Smooth muscle cell (in vitro differentiated cells): ENCODE results near the gene SPSB1. TPM values are rescaled to one million over a fixed set of nuclear protein-coding genes. Genes with fewer than 3 reads are reported as not detected.

ENCODE experiments used
- DNase-seq: peaks from one replicate; lab custom pipeline; 2025; ENCODE audit not compliant: unreplicated experiment; lab: John Stamatoyannopoulos, UW
- H2AFZ ChIP-seq: fragments of 200-600 bp; sonication (generic); 2 replicates; pipeline ENCODE4 v1.6.0; 2016; ENCODE audit warnings: antibody characterized with exemption, low read depth, mild to moderate bottlenecking
- H3F3A ChIP-seq: fragments of 200-600 bp; sonication (generic); 2 replicates; pipeline ENCODE4 v1.6.0; 2017; ENCODE audit warnings: antibody characterized with exemption, low read depth
- H3K27ac ChIP-seq: fragments of 200-600 bp; sonication (generic); 2 replicates; pipeline ENCODE4 v1.5.1; 2016; ENCODE audit warnings: low read depth, mild to moderate bottlenecking
- H3K27me3 ChIP-seq: fragments of 200-600 bp; sonication (generic); 2 replicates; pipeline ENCODE4 v1.6.1; 2016; ENCODE audit warnings: low read depth, mild to moderate bottlenecking
- H3K36me3 ChIP-seq: fragments of 200-600 bp; sonication (generic); 2 replicates; pipeline ENCODE4 v1.5.1; 2016; ENCODE audit warnings: low read depth
- H3K4me1 ChIP-seq: fragments of 200-600 bp; sonication (generic); 2 replicates; pipeline ENCODE4 v1.5.1; 2016; ENCODE audit warnings: low read depth
- H3K4me2 ChIP-seq: fragments of 200-600 bp; sonication (generic); 2 replicates; pipeline ENCODE4 v1.6.0; 2016; ENCODE audit warnings: mild to moderate bottlenecking
- H3K4me3 ChIP-seq: fragments of 200-600 bp; sonication (generic); 2 replicates; pipeline ENCODE4 v1.5.1; 2016; ENCODE audit warnings: mild to moderate bottlenecking
- H3K79me2 ChIP-seq: fragments of 200-600 bp; sonication (generic); 2 replicates; pipeline ENCODE4 v1.6.0; 2016; ENCODE audit warnings: low read depth, mild to moderate bottlenecking
- H3K9ac ChIP-seq: fragments of 200-600 bp; sonication (generic); 2 replicates; pipeline ENCODE4 v1.6.0; 2016; ENCODE audit warnings: low read depth
- H3K9me3 ChIP-seq: fragments of 200-600 bp; sonication (generic); replicated peaks from 2 replicates; pipeline ENCODE4 v1.5.1; 2016; ENCODE audit warnings: low read depth
- H4K20me1 ChIP-seq: fragments of 200-600 bp; sonication (generic); 2 replicates; pipeline ENCODE4 v1.6.0; 2016; ENCODE audit warnings: low read depth
- WGBS: methylation state at CpG from one replicate; pipeline ENCODE4 v1.1.7; 2016; ENCODE audit warnings: low lambda C conversion rate; 5-methylcytosine and 5-hydroxymethylcytosine counted together
- polyA plus RNA-seq: library from polyadenylated mRNA; unstranded; fragments of >200 nt; fragmentation: Nextera tagmentation; extraction: Ambion mirVana; gene quantifications from 2 replicates; pipeline ENCODE4 v1.2.1, GENCODE V29; 2016
- total RNA-seq: library from RNA; depleted of rRNA; stranded (reverse); fragments of >200 nt; gene quantifications from 2 replicates; pipeline ENCODE4 v1.2.3, GENCODE V29; 2014
- TF ChIP-seq, protein P1 (sequence below): fragments of 200-600 bp; sonication (generic); IDR thresholded peaks from 2 replicates; pipeline ENCODE4 v1.5.1; 2017; ENCODE audit warnings: borderline replicate concordance, mild to moderate bottlenecking, antibody characterized with exemption; ENCODE audit not compliant: insufficient read depth, poor library complexity, severe bottlenecking

SPSB1 gene
- total and polyA plus RNA-seq, 2 experiments from 2014 or later: 27.6 to 37.0 TPM

DNA sequence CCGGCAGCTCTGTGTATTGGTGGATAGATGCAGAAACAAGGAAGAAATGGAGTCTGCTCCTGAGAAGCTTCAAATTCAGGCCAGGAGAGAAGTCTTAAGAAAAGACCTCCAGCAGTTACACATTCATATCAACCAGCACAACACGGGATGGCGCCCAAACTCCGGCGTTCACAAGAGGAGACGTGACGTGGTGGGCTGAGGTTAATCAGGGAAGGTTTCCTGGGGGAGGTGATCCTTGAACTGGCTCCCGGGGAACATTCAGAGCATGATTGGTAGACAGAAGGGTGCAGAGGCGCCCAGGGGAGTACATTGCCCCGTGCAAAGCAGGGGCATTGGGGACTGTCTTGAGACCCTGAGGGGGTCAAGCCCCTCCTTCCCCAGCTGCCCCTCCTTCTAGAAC is 27.7 kb upstream of the SPSB1 start:
- Histone ChIP-seq H3K36me3 (no peaks in the 10 kb centered on the region), H3K4me2 (no peak overlapping the region), H3K4me3 (no peak overlapping the region), H2AFZ (no peak overlapping the region), H4K20me1 (peaks cover 15% of the 10 kb centered on the region), H3K9me3 (no peaks in the 10 kb centered on the region), H3K4me1 (no peaks in the 10 kb centered on the region), H3F3A (no peaks in the 10 kb centered on the region), H3K27me3 (no peaks in the 10 kb centered on the region), H3K9ac (no peak overlapping the region), H3K27ac (no peak overlapping the region), H3K79me2 (peaks cover under 1% of the 10 kb centered on the region)
- TF ChIP-seq, protein P1, sequence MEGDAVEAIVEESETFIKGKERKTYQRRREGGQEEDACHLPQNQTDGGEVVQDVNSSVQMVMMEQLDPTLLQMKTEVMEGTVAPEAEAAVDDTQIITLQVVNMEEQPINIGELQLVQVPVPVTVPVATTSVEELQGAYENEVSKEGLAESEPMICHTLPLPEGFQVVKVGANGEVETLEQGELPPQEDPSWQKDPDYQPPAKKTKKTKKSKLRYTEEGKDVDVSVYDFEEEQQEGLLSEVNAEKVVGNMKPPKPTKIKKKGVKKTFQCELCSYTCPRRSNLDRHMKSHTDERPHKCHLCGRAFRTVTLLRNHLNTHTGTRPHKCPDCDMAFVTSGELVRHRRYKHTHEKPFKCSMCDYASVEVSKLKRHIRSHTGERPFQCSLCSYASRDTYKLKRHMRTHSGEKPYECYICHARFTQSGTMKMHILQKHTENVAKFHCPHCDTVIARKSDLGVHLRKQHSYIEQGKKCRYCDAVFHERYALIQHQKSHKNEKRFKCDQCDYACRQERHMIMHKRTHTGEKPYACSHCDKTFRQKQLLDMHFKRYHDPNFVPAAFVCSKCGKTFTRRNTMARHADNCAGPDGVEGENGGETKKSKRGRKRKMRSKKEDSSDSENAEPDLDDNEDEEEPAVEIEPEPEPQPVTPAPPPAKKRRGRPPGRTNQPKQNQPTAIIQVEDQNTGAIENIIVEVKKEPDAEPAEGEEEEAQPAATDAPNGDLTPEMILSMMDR: no peak
- DNase-seq: no peak
- 96% methylated on average over 10 of the region's 10 CpGs for WGBS

DNA sequence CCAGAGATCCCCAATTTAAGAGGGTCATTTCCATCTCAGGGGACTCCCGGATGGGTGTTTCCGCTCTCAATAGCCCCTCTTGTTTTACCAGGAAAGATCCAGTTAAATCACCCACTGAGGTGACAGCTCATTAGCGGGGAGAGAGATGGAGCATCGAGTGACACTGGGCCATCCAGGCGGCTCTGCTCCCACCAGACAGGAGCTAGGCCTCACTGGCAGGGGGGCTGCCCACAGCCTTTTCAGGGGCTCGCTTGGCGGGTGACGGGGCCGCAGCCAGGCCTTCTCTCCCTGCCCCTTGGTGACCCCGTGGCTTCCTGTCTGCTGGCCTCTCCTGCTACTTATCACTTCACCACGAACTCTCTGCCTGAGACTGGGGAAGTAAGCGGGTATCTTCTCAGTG is 26.7 kb upstream of the SPSB1 start:
- H3K4me1 ChIP-seq: no peaks in the 10 kb centered on the region
- 76% methylated on average over 12 of the region's 12 CpGs for WGBS
- no peaks in the 10 kb centered on the region for H3K79me2 ChIP-seq
- H3F3A ChIP-seq: no peaks in the 10 kb centered on the region
- H3K9ac ChIP-seq: no peak overlapping the region
- peaks cover 5% of the 10 kb centered on the region for H4K20me1 ChIP-seq
- H3K4me3 ChIP-seq: no peak overlapping the region
- no peak overlapping the region for H3K4me2 ChIP-seq
- no peak for DNase-seq
- TF ChIP-seq, protein P1: no peak
- no peak overlapping the region for H3K27ac ChIP-seq
- H2AFZ ChIP-seq: no peak overlapping the region
- H3K9me3 ChIP-seq: no peaks in the 10 kb centered on the region
- no peaks in the 10 kb centered on the region for H3K27me3 ChIP-seq
- no peaks in the 10 kb centered on the region for H3K36me3 ChIP-seq

DNA sequence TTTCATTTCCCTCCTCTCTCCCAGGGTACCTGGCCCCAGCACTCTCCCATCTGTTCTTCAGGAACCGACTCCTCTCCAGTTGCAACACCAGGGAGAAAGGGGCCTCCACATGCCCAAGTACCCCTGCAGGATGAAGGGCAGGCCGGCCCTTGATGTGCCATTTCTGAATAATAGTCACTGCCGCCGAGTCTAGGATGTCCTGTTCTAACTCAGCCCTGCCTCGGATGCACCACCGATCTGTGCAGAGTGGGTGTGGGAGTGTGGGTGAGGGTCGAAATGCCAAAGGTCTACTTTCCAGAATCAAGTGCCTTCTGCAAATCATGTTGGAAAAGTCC is 25.4 kb upstream of the SPSB1 start:
- H3K79me2 ChIP-seq: no peaks in the 10 kb centered on the region
- H3K9ac ChIP-seq: no peak overlapping the region
- H3K27ac ChIP-seq: no peak overlapping the region
- no peak overlapping the region for H2AFZ ChIP-seq
- H3K9me3 ChIP-seq: no peaks in the 10 kb centered on the region
- WGBS: 74% methylated on average over 7 of the region's 7 CpGs
- no peaks in the 10 kb centered on the region for H3K36me3 ChIP-seq
- H4K20me1 ChIP-seq: no peaks in the 10 kb centered on the region
- H3K4me3 ChIP-seq: no peak overlapping the region
- H3F3A ChIP-seq: no peaks in the 10 kb centered on the region
- no peak overlapping the region for H3K4me2 ChIP-seq
- H3K4me1 ChIP-seq: no peaks in the 10 kb centered on the region
- TF ChIP-seq, protein P1: no peak
- DNase-seq: no peak
- no peaks in the 10 kb centered on the region for H3K27me3 ChIP-seq

DNA sequence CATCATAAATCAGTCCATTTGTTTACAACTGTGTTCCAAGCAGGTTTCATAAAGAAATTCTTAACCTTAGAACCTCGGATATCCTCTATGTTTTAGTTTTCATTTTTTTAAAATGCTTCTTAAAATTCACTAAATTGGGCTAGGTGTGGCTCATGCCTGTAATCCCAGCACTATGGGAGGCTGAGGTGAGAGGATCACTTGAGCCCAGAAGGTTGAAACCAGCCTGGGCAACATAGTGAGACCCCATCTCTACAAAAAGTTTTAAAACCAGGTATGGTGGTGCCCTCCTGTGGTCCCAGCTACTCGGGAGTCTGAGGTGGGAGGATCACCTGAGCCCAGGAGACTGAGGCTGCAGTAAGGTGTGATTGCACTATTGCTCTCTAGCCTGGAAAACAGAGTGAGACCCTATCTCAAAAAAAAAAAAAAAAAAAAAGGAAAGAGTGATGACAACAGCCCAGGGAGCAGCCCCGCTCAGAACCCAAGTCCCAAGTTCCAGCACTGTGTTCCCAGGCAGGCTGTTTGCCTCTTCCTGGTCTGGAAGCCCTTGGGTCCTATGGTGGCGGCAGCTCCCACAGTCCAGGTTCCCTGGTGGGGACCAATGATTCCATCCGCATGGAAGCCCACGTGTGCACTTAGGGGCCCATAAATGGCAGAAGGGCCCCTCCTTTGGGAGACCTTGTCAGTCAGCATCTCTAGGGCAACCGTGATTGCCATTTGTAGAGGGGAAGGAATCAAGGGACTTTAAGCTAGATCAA is 24.7 kb upstream of the SPSB1 start:
- WGBS: 86% methylated on average over 7 of the region's 7 CpGs
- Histone ChIP-seq H3F3A (no peaks in the 10 kb centered on the region), H3K27ac (no peak overlapping the region), H3K4me3 (no peak overlapping the region), H3K36me3 (no peaks in the 10 kb centered on the region), H3K4me2 (no peak overlapping the region), H3K9ac (no peak overlapping the region), H3K27me3 (no peaks in the 10 kb centered on the region), H2AFZ (no peak overlapping the region), H3K79me2 (no peaks in the 10 kb centered on the region), H4K20me1 (no peaks in the 10 kb centered on the region), H3K4me1 (no peaks in the 10 kb centered on the region), H3K9me3 (no peaks in the 10 kb centered on the region)
- TF ChIP-seq, protein P1: no peak
- no peak for DNase-seq
